ENCODE data around the gene GPC6.

Gene GPC6

DNA sequence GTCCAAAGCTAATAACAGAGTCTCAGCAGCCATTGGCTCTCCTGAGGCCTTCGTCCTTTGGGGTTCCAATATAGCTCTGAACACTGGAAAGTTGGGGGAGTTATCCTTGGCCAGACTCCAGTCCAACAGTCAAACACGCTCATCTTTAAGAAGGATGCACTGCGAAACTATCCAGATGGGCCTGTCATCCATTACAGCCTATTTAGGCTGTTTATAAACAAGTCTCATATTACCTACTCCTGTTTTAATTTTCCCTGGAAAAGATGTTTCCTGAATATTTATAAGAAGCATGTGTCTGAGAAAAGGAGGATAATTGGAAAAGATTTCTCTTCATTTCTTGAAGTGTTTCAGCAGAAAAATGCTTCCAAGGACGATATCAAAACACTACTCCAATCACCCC is 1082.2 kb downstream of the GPC6 start:
- no peak overlapping the region for H3K27ac ChIP-seq (ENCODE audit: low read length)
- no peaks in the 10 kb centered on the region for H3K27me3 ChIP-seq (ENCODE audit: low read depth, low read length)
- H3K4me3 ChIP-seq (ENCODE audit: low read length), result no peak overlapping the region
- no peak for TF ChIP-seq EZH2phosphoT487 (IDR thresholded peaks at IDR 0.05; ENCODE audit: low read depth)
- TF ChIP-seq, protein P1, sequence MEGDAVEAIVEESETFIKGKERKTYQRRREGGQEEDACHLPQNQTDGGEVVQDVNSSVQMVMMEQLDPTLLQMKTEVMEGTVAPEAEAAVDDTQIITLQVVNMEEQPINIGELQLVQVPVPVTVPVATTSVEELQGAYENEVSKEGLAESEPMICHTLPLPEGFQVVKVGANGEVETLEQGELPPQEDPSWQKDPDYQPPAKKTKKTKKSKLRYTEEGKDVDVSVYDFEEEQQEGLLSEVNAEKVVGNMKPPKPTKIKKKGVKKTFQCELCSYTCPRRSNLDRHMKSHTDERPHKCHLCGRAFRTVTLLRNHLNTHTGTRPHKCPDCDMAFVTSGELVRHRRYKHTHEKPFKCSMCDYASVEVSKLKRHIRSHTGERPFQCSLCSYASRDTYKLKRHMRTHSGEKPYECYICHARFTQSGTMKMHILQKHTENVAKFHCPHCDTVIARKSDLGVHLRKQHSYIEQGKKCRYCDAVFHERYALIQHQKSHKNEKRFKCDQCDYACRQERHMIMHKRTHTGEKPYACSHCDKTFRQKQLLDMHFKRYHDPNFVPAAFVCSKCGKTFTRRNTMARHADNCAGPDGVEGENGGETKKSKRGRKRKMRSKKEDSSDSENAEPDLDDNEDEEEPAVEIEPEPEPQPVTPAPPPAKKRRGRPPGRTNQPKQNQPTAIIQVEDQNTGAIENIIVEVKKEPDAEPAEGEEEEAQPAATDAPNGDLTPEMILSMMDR (IDR thresholded peaks at IDR 0.05; ENCODE audit: low read depth, low read length), result no peak
- H3K4me2 ChIP-seq (ENCODE audit: low read length), result no peak overlapping the region
- H4K20me1 ChIP-seq (ENCODE audit: insufficient read depth, low read length), result no peaks in the 10 kb centered on the region
- H3K36me3 ChIP-seq (replicated peaks; ENCODE audit: low read depth, low read length), result no peaks in the 10 kb centered on the region
- H2AFZ ChIP-seq (ENCODE audit: low read depth, low read length), result no peak overlapping the region
- no peaks in the 10 kb centered on the region for H3K4me1 ChIP-seq (ENCODE audit: low read length)
- H3K9ac ChIP-seq (ENCODE audit: low read length), result no peak overlapping the region
- H3K9me3 ChIP-seq (ENCODE audit: insufficient read depth, low read length), result no peaks in the 10 kb centered on the region
- no peaks in the 10 kb centered on the region for H3K79me2 ChIP-seq (ENCODE audit: low read length)

DNA sequence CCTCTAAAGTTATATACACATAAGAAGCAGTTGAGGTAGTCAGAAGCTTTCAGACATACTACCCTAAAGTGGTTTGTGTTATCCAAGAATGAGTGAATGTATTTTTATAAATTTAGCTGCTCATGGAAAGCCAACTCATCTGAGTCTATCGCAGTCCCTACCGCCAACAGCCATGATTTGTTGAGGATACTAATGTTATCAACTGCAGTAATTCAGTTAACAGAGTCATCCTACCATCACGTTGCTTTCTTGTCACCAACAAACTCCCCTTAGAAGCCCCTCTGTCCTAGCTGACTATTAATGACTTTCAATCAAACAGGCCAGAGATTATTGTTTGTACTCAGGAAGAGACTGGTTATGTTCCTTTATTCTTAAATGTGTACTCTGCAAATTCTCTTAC is 1083.0 kb downstream of the GPC6 start:
- H3K27me3 ChIP-seq (ENCODE audit: low read depth, low read length), result no peaks in the 10 kb centered on the region
- H3K36me3 ChIP-seq (replicated peaks; ENCODE audit: low read depth, low read length), result no peaks in the 10 kb centered on the region
- no peaks in the 10 kb centered on the region for H3K9me3 ChIP-seq (ENCODE audit: insufficient read depth, low read length)
- no peaks in the 10 kb centered on the region for H3K4me1 ChIP-seq (ENCODE audit: low read length)
- H3K9ac ChIP-seq (ENCODE audit: low read length), result no peak overlapping the region
- H3K27ac ChIP-seq (ENCODE audit: low read length), result no peak overlapping the region
- no peaks in the 10 kb centered on the region for H3K79me2 ChIP-seq (ENCODE audit: low read length)
- no peak overlapping the region for H3K4me3 ChIP-seq (ENCODE audit: low read length)
- no peaks in the 10 kb centered on the region for H4K20me1 ChIP-seq (ENCODE audit: insufficient read depth, low read length)
- TF ChIP-seq, protein P1 (IDR thresholded peaks at IDR 0.05; ENCODE audit: low read depth, low read length), result no peak
- no peak for TF ChIP-seq EZH2phosphoT487 (IDR thresholded peaks at IDR 0.05; ENCODE audit: low read depth)
- no peak overlapping the region for H2AFZ ChIP-seq (ENCODE audit: low read depth, low read length)
- H3K4me2 ChIP-seq (ENCODE audit: low read length), result no peak overlapping the region

DNA sequence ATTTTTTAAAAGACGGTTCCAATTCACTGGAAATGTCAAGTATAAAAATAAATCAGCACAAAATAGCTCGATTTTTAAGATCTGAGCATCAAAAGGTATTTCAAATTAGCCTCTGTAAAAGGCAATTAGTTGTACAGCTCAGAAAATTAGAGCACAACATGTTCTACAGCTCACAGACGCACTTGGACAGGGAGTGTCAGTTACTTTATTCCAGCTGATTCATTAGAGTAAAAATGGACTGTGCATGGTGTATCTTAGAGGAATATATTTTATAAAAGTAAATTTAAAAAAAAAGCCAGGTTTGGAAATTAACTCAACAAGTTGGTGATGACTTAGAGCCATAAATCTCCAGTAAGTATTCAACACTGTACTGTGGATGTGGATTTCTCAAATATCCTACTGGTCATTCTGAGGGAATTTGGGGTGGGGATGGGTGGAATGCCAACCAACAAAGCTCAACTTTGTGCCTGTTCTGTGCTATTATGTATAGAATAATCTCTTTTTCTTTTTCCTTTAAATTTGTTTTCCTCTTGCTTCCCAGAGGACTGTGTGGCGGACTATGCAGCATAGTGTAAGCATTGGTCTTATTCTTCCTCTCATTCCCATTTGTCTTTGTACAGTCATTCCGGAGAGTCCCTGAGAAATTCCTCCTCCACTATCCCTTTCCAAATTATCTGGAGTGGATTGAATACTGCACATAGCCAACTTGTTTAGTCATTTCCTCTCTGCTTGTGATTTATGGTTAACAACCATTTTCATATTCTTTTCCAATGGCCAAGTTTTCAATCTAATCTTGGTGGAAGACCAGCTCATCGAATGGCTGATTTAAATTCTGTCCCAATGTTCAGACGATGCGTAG is 1083.6 kb downstream of the GPC6 start:
- no peak overlapping the region for H3K4me2 ChIP-seq (ENCODE audit: low read length)
- no peaks in the 10 kb centered on the region for H4K20me1 ChIP-seq (ENCODE audit: insufficient read depth, low read length)
- H3K79me2 ChIP-seq (ENCODE audit: low read length), result no peaks in the 10 kb centered on the region
- H3K36me3 ChIP-seq (replicated peaks; ENCODE audit: low read depth, low read length), result no peaks in the 10 kb centered on the region
- no peak overlapping the region for H3K9ac ChIP-seq (ENCODE audit: low read length)
- no peak overlapping the region for H3K27ac ChIP-seq (ENCODE audit: low read length)
- no peak overlapping the region for H2AFZ ChIP-seq (ENCODE audit: low read depth, low read length)
- no peak overlapping the region for H3K4me3 ChIP-seq (ENCODE audit: low read length)
- TF ChIP-seq EZH2phosphoT487 (IDR thresholded peaks at IDR 0.05; ENCODE audit: low read depth), result no peak
- TF ChIP-seq, protein P1 (IDR thresholded peaks at IDR 0.05; ENCODE audit: low read depth, low read length), result no peak
- no peaks in the 10 kb centered on the region for H3K27me3 ChIP-seq (ENCODE audit: low read depth, low read length)
- H3K9me3 ChIP-seq (ENCODE audit: insufficient read depth, low read length), result no peaks in the 10 kb centered on the region
- no peaks in the 10 kb centered on the region for H3K4me1 ChIP-seq (ENCODE audit: low read length)

DNA sequence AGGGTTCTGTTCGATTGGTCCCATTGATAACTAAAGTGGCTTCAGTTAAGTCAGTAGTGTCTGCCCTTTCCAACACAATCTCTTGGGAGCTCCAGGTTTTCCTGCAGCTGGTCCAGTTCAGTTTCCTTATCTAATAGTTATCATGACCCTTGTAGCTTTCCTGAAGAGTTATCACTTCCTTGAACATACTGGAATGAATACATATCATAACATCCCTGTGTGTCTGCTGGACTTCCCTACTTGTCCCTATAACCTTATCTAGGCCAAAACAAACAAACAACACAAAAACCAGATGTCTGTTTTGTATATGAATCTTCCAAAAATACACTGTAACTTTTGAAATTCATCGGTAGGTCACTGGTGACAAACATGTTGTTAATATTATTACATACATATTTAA is 1085.3 kb downstream of the GPC6 start:
- Histone ChIP-seq H3K4me1 (ENCODE audit: low read length) (peaks cover 3% of the 10 kb centered on the region), H3K27ac (ENCODE audit: low read length) (no peak overlapping the region), H3K9ac (ENCODE audit: low read length) (no peak overlapping the region), H3K27me3 (ENCODE audit: low read depth, low read length) (no peaks in the 10 kb centered on the region), H3K9me3 (ENCODE audit: insufficient read depth, low read length) (no peaks in the 10 kb centered on the region), H3K79me2 (ENCODE audit: low read length) (no peaks in the 10 kb centered on the region), H4K20me1 (ENCODE audit: insufficient read depth, low read length) (no peaks in the 10 kb centered on the region), H3K36me3 (replicated peaks; ENCODE audit: low read depth, low read length) (no peaks in the 10 kb centered on the region), H3K4me2 (ENCODE audit: low read length) (no peak overlapping the region), H3K4me3 (ENCODE audit: low read length) (no peak overlapping the region), H2AFZ (ENCODE audit: low read depth, low read length) (no peak overlapping the region)
- TF ChIP-seq, protein P1 (IDR thresholded peaks at IDR 0.05; ENCODE audit: low read depth, low read length), result no peak
- no peak for TF ChIP-seq EZH2phosphoT487 (IDR thresholded peaks at IDR 0.05; ENCODE audit: low read depth)
